Measurements from ENCODE around the gene SLC39A7. TPM values are rescaled to one million over a fixed set of nuclear protein-coding genes. Genes with fewer than 3 reads are reported as not detected.

The SLC39A7 gene
- total RNA-seq, 1 experiment from 2014 or later, result 128 TPM

DNA sequence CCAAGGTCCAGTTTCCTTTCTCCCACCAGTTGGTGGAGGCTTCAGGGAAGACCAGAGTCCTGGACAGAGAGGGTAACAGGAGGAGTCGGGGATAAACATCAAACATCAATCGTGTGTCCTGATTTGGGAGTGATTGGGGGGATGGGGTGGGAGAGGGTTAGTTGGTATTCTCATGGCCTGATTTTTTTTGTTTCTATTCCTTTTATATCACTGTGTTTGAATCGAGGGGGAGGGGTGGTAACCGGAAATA lies 3.4 kb downstream of the SLC39A7 start:
- no TSS peak for BruUV-seq (replicated peaks)
- H3K27ac ChIP-seq (ENCODE audit: low read length), result no peak overlapping the region

GRCh38 chr6:33204415-33205190 lies 3.9 kb downstream of the SLC39A7 start, which contains the start of gene HSD17B8:
Gene HSD17B8, plus strand, starts transcription at chr6:33204655. Its CDS starts 14 bp downstream, at chr6:33204669.
- Histone ChIP-seq H3F3A (ENCODE audit: low read length, unreplicated experiment) (no peaks in the 10 kb centered on the region), H3K4me2 (ENCODE audit: low read length) (peak within 1 kb of the TSS; percentile 100), H3K9me3 (ENCODE audit: low read length) (no peaks in the 10 kb centered on the region), H3K79me2 (ENCODE audit: low read length) (peaks cover 48% of the 10 kb centered on the region), H2AFZ (ENCODE audit: low read length) (no peak within 1 kb of the TSS), H3K4me3 (ENCODE audit: low read length) (peak within 1 kb of the TSS; percentile 46), H3K27me3 (ENCODE audit: low read length) (no peaks in the 10 kb centered on the region), H3K9me2 (replicated peaks; ENCODE audit: low read length) (no peaks in the 10 kb centered on the region), H3K4me1 (ENCODE audit: insufficient read depth, low read length) (peaks cover 54% of the 10 kb centered on the region), H4K20me1 (ENCODE audit: low read length) (no peaks in the 10 kb centered on the region), H3K9ac (ENCODE audit: low read length) (peak within 1 kb of the TSS; percentile 31), H3K36me3 (ENCODE audit: low read depth, low read length) (peaks cover 21% of the 10 kb centered on the region), H3K27ac (ENCODE audit: low read length) (peak within 1 kb of the TSS; percentile 84)
- intact Hi-C loops (cut with micrococcal nuclease), result loop anchor here (10.0 kb wide), 2 partner anchors 70 to 210 kb away; partner anchors contain the start of genes B3GALT4, CUTA, PHF1 and RPS18
- CTCF ChIA-PET, result no interaction called here
- POLR2A ChIA-PET (ENCODE audit: unreplicated experiment), result interaction anchor here (0.7 kb wide), 1 partner anchor 44 kb away, joined by 6 read pairs; no protein-coding TSS in a partner anchor
- no TSS peak for BruUV-seq (replicated peaks)
- ATAC-seq, result peak; percentile 30
- DNase-seq, result peak; percentile 42
- no peak for TF ChIP-seq EZH2phosphoT487 (IDR thresholded peaks at IDR 0.05; ENCODE audit: borderline replicate concordance, low read length)
- TF ChIP-seq, protein P1, sequence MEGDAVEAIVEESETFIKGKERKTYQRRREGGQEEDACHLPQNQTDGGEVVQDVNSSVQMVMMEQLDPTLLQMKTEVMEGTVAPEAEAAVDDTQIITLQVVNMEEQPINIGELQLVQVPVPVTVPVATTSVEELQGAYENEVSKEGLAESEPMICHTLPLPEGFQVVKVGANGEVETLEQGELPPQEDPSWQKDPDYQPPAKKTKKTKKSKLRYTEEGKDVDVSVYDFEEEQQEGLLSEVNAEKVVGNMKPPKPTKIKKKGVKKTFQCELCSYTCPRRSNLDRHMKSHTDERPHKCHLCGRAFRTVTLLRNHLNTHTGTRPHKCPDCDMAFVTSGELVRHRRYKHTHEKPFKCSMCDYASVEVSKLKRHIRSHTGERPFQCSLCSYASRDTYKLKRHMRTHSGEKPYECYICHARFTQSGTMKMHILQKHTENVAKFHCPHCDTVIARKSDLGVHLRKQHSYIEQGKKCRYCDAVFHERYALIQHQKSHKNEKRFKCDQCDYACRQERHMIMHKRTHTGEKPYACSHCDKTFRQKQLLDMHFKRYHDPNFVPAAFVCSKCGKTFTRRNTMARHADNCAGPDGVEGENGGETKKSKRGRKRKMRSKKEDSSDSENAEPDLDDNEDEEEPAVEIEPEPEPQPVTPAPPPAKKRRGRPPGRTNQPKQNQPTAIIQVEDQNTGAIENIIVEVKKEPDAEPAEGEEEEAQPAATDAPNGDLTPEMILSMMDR (conservative IDR thresholded peaks at IDR 0.05; ENCODE audit: low read depth, low read length), result no peak
- no peak for TF ChIP-seq EZH2 (IDR thresholded peaks at IDR 0.05; ENCODE audit: low read length, unreplicated experiment)

More for the DNA sequence above, 3.4 kb downstream of the SLC39A7 start:
- intact Hi-C loops (cut with micrococcal nuclease), result loop anchor here (10.0 kb wide), 2 partner anchors 71 to 211 kb away; partner anchors contain the start of genes B3GALT4, CUTA, PHF1 and RPS18
- H3F3A ChIP-seq (ENCODE audit: low read length, unreplicated experiment), result no peaks in the 10 kb centered on the region
- no peak overlapping the region for H2AFZ ChIP-seq (ENCODE audit: low read length)
- ChIA-PET CTCF (no interaction called here), POLR2A (ENCODE audit: unreplicated experiment) (no interaction called here)
- no peaks in the 10 kb centered on the region for H3K9me3 ChIP-seq (ENCODE audit: low read length)
- H3K4me3 ChIP-seq (ENCODE audit: low read length), result no peak overlapping the region
- H3K9me2 ChIP-seq (replicated peaks; ENCODE audit: low read length), result no peaks in the 10 kb centered on the region
- ATAC-seq, result no peak
- peaks cover 21% of the 10 kb centered on the region for H3K36me3 ChIP-seq (ENCODE audit: low read depth, low read length)
- no peaks in the 10 kb centered on the region for H3K27me3 ChIP-seq (ENCODE audit: low read length)
- peaks cover 52% of the 10 kb centered on the region for H3K4me1 ChIP-seq (ENCODE audit: insufficient read depth, low read length)
- DNase-seq, result no peak
- no peaks in the 10 kb centered on the region for H4K20me1 ChIP-seq (ENCODE audit: low read length)
- peaks cover 53% of the 10 kb centered on the region for H3K79me2 ChIP-seq (ENCODE audit: low read length)
- H3K9ac ChIP-seq (ENCODE audit: low read length), result no peak overlapping the region
- H3K4me2 ChIP-seq (ENCODE audit: low read length), result peak overlapping the region; percentile 17; the same call in 1 of the 2 replicates
- TF ChIP-seq, protein P1 (conservative IDR thresholded peaks at IDR 0.05; ENCODE audit: low read depth, low read length), result no peak
- TF ChIP-seq EZH2phosphoT487 (IDR thresholded peaks at IDR 0.05; ENCODE audit: borderline replicate concordance, low read length), result no peak
